Fibroblast of the aortic adventitia (primary cell): ENCODE data around the gene VSTM4. TPM values are rescaled to one million over a fixed set of nuclear protein-coding genes. Genes with fewer than 3 reads are reported as not detected.

Experiments
- DNase-seq: peaks from one replicate; pipeline ENCODE4 v3.0.0-alpha.2; 2010; ENCODE audit warnings: low read depth
- H3K4me3 ChIP-seq: 2 replicates; pipeline ENCODE4 v1.5.1; 2011; ENCODE audit warnings: low read depth, mild to moderate bottlenecking, control low read depth, low read length, moderate library complexity
- total RNA-seq: library from RNA; depleted of rRNA; stranded (reverse); fragments of >200 nt; gene quantifications from 2 replicates; pipeline ENCODE4 v1.2.3, GENCODE V29; 2012; ENCODE audit warnings: low replicate concordance
- TF ChIP-seq, protein P1 (sequence below): IDR thresholded peaks from 2 replicates; pipeline ENCODE4 v1.5.1; 2011; ENCODE audit warnings: mild to moderate bottlenecking, low read length, control low read depth, inconsistent platforms; ENCODE audit not compliant: insufficient read depth

The VSTM4 gene
- total RNA-seq, 1 donor, result 6.5 TPM

DNA sequence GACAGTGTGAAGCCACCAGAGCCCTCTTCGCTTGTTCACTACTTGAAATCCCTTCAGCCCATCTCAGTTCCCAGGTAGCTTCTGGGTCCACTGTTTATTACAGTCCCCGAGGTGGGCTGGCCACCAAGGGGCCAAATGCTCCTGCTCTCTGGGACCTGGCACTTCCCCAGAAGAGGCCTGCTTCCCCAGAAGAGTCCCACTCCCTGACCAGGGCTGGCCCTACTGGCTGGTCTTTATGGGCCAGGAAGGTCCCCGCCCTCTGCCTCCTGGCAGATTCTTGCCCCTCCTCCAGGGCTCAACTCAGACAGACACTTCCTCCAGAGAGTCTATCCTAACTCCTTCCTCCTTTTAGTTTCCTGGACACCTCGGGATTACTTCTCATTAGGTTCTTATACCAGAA lies 105.0 kb downstream of the VSTM4 start:
- TF ChIP-seq, protein P1, sequence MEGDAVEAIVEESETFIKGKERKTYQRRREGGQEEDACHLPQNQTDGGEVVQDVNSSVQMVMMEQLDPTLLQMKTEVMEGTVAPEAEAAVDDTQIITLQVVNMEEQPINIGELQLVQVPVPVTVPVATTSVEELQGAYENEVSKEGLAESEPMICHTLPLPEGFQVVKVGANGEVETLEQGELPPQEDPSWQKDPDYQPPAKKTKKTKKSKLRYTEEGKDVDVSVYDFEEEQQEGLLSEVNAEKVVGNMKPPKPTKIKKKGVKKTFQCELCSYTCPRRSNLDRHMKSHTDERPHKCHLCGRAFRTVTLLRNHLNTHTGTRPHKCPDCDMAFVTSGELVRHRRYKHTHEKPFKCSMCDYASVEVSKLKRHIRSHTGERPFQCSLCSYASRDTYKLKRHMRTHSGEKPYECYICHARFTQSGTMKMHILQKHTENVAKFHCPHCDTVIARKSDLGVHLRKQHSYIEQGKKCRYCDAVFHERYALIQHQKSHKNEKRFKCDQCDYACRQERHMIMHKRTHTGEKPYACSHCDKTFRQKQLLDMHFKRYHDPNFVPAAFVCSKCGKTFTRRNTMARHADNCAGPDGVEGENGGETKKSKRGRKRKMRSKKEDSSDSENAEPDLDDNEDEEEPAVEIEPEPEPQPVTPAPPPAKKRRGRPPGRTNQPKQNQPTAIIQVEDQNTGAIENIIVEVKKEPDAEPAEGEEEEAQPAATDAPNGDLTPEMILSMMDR, result no peak
- no peak for DNase-seq

DNA sequence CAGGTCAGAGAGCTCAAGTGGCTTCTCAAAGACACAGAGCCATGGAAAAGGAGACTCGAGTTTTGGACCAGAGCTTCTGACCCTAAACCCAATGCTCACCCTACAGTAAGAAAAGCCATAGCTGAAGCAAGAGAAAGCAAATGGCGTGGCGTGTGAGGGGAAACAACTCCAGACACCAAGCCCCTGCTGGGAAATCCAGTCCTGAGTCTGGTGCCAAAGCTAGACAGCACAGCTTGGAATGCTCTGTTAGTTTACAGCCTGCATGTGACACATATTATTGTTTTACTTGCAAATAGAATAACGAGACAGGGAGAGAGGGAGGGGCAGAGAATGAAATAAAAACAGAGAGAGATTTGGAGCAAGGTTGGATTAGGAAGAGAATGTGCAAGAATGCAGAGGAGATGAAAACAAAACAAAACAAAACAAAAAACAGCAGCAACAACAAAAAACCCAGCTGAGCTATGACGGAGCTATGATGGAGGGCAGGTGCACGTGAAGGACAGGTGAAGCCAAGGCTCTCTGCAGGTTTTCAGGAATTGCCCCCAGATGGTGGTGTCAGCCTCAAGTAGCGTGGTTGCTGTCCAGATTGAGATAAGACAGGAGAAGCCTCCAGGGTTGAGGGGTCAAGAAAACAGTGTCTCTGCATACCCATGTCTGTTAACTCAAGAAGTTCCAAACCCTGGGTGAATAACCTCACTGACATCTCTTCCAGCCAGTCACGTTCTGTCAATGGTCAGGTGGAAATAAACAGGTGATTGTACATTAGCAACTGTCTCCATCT lies 105.9 kb downstream of the VSTM4 start:
- TF ChIP-seq, protein P1, result no peak
- no peak for DNase-seq
- no peak overlapping the region for H3K4me3 ChIP-seq

More for the DNA sequence above, 105.0 kb downstream of the VSTM4 start:
- no peak overlapping the region for H3K4me3 ChIP-seq

DNA sequence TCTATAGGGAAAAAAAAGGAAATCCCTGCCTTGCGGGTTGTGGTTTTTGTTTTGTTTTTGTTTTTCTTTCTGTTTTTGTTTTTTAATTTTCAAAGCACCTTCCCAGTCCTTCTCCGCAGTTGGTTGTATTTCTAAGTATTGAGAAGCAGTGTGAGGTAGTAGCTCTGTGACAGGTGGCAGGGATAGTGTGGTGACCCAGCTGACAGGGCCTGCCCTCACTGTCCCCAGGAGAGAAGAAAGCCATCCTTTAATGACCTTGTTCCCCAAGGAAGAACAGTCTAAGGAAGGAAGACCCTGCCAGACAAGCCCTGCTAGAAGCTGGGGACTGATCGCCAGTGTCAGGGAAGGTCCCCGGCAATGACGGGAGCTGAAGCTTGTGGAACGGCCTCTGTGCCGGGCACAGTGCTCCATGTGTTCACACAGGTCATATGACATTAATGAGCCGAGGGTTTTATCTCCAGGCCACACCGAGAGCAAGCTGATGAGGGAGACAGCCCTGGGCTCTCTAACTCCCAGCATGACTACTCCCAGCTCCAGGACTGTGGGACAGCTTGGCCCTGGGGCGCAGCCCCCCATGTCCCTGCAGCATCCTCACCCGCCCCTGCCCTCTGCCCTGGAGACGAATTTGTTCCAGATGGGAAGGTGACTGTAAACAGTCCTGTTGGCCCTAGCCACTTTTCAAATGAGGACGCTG lies 106.7 kb downstream of the VSTM4 start:
- H3K4me3 ChIP-seq, result no peak overlapping the region
- no peak for DNase-seq
- TF ChIP-seq, protein P1, result no peak

DNA sequence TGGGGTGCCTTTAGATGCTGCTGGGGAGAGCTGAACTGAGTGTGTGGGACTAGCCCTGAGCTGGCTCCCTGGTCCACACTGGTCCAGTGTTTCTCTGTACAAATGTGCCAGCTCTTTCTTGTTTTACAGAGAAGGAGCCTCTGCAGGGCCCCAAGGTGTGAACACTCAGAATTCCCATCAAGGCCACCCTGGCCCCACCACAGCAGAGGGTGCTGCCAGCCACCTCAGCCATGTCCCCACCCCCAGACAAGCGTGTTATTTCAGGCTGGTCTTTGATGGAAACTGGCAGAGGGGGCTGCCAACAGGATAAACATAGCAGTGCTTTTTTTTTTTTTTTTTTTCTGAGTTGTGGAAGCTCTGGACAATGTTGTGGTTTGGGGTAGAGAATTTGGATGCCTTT lies 107.2 kb downstream of the VSTM4 start:
- DNase-seq, result no peak
- H3K4me3 ChIP-seq, result no peak overlapping the region
- TF ChIP-seq, protein P1, result no peak

DNA sequence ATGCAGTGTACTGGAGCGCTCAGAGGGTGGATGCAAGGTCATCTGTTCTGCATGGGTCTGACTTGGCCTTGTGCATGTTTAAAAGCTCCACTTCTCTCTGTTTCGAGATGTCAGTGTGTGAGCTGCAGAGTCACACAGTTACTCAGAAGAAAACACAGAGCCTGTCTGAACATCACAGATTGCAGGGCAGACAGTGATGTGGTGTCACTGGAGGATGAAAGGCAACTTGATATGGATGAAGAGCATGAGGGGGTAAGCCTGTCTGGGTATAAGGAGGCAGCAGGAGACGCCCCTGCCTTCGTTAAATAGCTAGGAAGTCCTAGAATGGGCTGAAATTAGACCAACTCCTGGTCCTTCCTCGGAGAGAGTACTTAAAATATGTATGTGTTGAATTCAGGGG lies 108.2 kb downstream of the VSTM4 start:
- TF ChIP-seq, protein P1, result no peak
- DNase-seq, result no peak
- H3K4me3 ChIP-seq, result no peak overlapping the region

DNA sequence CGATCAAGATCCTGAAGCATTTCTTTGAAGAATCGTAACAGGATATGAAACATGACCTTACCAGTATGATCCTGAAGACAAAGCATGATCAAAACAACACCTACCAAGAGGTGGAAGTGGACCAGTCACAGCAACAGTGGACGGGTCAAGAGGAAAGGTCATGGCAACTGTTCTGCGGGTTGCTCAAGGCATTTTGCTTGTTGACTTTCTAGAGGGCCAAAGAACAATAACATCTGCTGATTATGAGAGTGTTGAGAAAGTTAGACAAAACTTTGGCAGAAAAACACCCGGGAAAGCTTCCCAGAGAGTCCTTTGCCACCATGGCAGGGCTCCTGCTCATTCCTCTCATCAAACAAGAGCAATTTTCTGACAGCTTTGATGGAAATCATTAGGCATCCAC lies 110.1 kb downstream of the VSTM4 start:
- TF ChIP-seq, protein P1, result no peak
- DNase-seq, result no peak

More for the DNA sequence above, 110.1 kb downstream of the VSTM4 start:
- H3K4me3 ChIP-seq, result no peak overlapping the region
